Panc1 (cell line): ENCODE results near the gene CACNA2D3.

Experiments
- CTCF ChIP-seq: fragments of 450-650 bp; IDR thresholded peaks from 2 replicates; pipeline ENCODE4 v1.5.1; 2017; ENCODE audit warnings: mild to moderate bottlenecking
- POLR2AphosphoS5 ChIP-seq: IDR thresholded peaks from 2 replicates; pipeline ENCODE4 v1.6.1; 2012; ENCODE audit warnings: mild to moderate bottlenecking, low read depth, low read length, moderate library complexity
- SIN3A ChIP-seq: IDR thresholded peaks from 2 replicates; pipeline ENCODE4 v1.6.1; 2012; ENCODE audit warnings: low read depth, mild to moderate bottlenecking, low read length, moderate library complexity, borderline replicate concordance; ENCODE audit not compliant: insufficient read depth
- TCF7L2 ChIP-seq: IDR thresholded peaks from 2 replicates; pipeline ENCODE4 v1.6.1; 2011; ENCODE audit warnings: mild to moderate bottlenecking, low read depth, low read length, inconsistent platforms

- TF ChIP-seq CTCF (no peak), POLR2AphosphoS5 (no peak), TCF7L2 (no peak), SIN3A (no peak)
These were observed 182.5 kb downstream of the CACNA2D3 start for GRCh38 chr3:54304877-54305276.
